AG04449 (cell line): ENCODE results near the gene SPTLC1.
A peak's percentile ranks its signal among the peaks of the same experiment; 100 is the strongest.

ENCODE experiments used
- CTCF ChIA-PET: fragments of 350-600 bp; formaldehyde crosslinking; extraction: SDS; loops from one replicate; lab custom pipeline; 2021; ENCODE audit warnings: antibody characterized with exemption; lab: Yijun Ruan, JAX
- POLR2A ChIA-PET: fragments of 400-600, 350-600 bp; formaldehyde crosslinking; extraction: SDS; loops from one replicate; lab custom pipeline; 2020; ENCODE audit warnings: antibody characterized with exemption, inconsistent platforms; lab: Yijun Ruan, JAX
- DNase-seq: peaks from one replicate; pipeline ENCODE4 v3.0.0-alpha.2; 2010; ENCODE audit warnings: low read depth, low spot score
- H3K4me3 ChIP-seq: 2 replicates; pipeline ENCODE4 v1.5.1; 2011; ENCODE audit warnings: low read depth, mild to moderate bottlenecking, control low read depth, low read length
- TF ChIP-seq, protein P1 (sequence below): IDR thresholded peaks from one replicate; pipeline ENCODE4 v1.5.1; 2011; ENCODE audit warnings: mild to moderate bottlenecking, moderate library complexity, low read length, control low read depth, inconsistent platforms; ENCODE audit not compliant: insufficient read depth; ENCODE audit errors: missing control alignments

The SPTLC1 gene

DNA sequence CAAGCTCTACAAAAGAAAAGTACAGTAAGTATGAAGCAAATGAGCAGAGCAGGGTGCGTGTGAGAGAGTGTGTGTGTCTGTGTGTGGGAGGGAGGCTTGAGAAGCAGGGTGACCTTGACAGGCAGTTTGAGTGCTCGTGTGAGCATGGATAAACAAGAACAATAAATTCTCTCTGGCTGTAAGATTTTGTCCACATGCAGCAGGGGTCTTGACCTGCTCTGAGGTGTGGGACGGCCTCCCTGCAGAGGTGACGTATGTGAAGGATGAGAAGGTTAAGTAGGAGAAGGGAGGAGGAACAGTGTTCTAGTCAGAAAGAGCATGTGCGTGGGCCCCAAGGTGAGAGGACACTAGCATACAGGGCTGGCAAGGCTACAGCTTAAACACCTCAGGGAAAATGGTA lies 49.0 kb downstream of the SPTLC1 start:
- no peak overlapping the region for H3K4me3 ChIP-seq
- ChIA-PET CTCF (interaction anchor here (1.1 to 2.3 kb wide), 4 partner anchors 12 to 290 kb away, joined by 3 to 6 read pairs (median 4); no protein-coding TSS in a partner anchor), POLR2A (no interaction called here)
- DNase-seq: no peak
- TF ChIP-seq, protein P1, sequence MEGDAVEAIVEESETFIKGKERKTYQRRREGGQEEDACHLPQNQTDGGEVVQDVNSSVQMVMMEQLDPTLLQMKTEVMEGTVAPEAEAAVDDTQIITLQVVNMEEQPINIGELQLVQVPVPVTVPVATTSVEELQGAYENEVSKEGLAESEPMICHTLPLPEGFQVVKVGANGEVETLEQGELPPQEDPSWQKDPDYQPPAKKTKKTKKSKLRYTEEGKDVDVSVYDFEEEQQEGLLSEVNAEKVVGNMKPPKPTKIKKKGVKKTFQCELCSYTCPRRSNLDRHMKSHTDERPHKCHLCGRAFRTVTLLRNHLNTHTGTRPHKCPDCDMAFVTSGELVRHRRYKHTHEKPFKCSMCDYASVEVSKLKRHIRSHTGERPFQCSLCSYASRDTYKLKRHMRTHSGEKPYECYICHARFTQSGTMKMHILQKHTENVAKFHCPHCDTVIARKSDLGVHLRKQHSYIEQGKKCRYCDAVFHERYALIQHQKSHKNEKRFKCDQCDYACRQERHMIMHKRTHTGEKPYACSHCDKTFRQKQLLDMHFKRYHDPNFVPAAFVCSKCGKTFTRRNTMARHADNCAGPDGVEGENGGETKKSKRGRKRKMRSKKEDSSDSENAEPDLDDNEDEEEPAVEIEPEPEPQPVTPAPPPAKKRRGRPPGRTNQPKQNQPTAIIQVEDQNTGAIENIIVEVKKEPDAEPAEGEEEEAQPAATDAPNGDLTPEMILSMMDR: no peak

DNA sequence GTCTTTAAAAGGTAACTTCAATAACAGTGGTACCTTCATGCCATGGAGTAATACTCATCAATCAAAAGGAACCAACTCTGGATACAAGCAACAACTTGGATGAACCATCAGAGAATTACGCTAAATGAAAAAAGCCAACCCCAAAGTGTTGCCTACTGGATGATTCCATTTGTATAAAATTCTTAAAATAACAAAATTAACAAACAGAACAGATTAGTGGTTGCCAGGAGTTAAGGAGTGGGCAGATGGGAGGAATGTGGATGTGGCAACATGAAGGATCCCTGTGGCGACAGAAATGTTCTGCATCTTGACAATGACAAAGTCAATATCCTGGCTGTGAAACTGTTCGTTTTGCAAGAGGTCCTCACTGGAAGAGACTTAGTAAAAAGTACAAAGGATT lies 50.5 kb downstream of the SPTLC1 start:
- POLR2A ChIA-PET: interaction anchor here (0.6 kb wide), 1 partner anchor 68 kb away, joined by 3 read pairs; no protein-coding TSS in a partner anchor

DNA sequence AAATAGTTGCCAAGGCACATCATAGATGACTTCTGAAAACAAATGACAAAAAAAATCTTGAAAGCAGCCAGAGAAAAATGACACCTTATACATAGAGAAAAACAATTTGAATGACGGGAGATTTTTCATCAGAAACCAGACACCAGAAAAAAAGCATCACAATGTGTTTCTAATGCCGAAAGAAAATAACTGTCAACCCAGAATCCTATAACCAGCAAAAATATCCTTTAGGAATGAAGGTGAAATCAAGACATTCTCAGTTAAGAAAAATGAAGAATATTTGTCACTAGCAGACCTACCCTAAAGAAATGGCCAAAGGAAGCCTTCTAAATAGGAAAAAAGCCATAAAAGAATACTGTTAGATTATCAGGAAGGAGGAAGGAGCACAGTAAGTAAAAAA lies 54.0 kb downstream of the SPTLC1 start:
- TF ChIP-seq, protein P1: no peak
- ChIA-PET POLR2A (no interaction called here), CTCF (no interaction called here)
- no peak overlapping the region for H3K4me3 ChIP-seq
- DNase-seq: no peak

More for the DNA sequence above, 50.5 kb downstream of the SPTLC1 start:
- CTCF ChIA-PET: interaction anchor here (2.3 kb wide), 1 partner anchor 110 kb away, joined by 6 read pairs; no protein-coding TSS in a partner anchor
- TF ChIP-seq, protein P1: no peak
- peak; percentile 78 for DNase-seq
- no peak overlapping the region for H3K4me3 ChIP-seq

DNA sequence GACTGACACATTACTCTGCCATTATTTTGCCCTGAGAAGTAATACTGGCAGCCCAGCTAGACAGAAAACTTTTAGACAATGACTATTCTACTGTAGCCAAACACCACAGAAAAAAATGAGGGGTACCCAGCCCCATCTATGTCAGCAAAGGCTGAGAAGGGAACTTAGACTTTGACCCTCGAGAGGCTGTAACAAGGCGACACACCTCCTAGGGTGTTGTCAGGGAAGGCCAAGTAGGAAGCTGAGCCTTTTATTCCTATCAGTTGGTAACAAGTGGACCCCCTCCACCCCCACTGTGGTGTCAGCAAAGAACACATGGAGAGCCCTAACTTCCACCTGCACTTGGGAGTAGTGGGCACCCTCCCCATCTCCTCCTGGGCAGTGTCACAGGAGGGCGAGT lies 55.6 kb downstream of the SPTLC1 start:
- no peak overlapping the region for H3K4me3 ChIP-seq
- ChIA-PET CTCF (no interaction called here), POLR2A (no interaction called here)
- DNase-seq: no peak
- TF ChIP-seq, protein P1: no peak

DNA sequence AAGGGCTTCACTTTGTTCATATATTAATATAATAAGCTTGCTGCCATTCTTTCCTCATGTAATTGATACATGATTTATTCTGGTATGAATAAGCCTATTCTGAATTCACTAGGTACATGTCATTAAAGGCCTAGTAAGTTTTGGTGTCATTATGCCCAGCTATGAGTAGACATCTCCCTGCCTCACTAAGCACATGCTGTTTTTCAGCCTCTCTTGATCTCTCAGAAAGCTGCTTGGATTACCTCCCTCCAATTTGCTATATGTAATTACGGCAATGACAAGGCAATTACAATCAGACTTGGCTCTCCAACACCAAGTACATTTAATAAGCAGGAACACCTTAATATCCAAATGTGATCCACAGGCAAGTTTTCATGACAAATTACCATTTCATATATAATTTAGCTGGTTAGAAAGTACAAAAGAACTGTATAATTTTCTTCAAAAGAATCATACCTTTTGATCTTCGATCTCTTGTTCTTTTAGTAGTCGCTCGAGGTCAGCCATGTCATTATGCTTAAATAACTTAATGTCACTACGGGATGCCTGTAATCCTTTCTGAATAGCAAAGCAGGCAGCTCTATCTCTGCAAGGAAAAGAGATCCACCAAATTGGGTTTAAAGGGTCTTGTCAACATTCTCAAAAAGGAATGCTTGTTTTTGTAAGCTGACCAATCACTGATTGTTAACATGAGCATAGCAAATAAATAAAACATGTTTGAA lies 56.3 kb downstream of the SPTLC1 start:
- POLR2A ChIA-PET: no interaction called here
- TF ChIP-seq, protein P1: no peak
- no peak for DNase-seq
- no peak overlapping the region for H3K4me3 ChIP-seq
- CTCF ChIA-PET: no interaction called here

DNA sequence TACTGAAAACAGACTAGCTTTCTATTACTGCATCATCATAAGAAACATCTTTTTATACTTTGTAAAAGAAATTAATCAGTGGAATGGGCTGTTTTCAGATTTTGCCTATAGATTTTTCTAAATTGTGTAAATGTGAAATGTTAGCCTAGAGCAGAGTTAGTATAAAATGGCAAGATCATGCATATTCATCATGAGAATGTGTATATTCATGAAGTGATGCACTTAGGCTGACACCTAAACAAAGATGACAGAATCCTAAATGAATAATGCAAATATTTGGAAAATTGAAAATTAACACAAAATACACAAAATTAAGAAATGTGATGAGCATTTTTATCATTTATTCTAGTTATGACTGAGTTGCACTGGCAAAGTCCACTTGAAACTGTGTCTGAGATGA lies 57.2 kb downstream of the SPTLC1 start:
- no peak overlapping the region for H3K4me3 ChIP-seq
- TF ChIP-seq, protein P1: no peak
- no peak for DNase-seq
- ChIA-PET CTCF (no interaction called here), POLR2A (no interaction called here)
